Body of pancreas (tissue), 4 donors: ENCODE data around the gene TBCA. TPM values are rescaled to one million over a fixed set of nuclear protein-coding genes. Genes with fewer than 3 reads are reported as not detected.

Experiments used
- ATAC-seq: fragments of 150-250 bp; one replicate; pipeline ENCODE4 v1.9.1; 2016
- DNase-seq, 4 donors: peaks; one replicate each; pipeline ENCODE4 v3.0.0-alpha.2; 2019
- H3K27ac ChIP-seq, 4 donors: fragments of 200-600 bp; sonication (generic); 1 replicate in 3 of 4; 2 replicates in 1 of 4; pipeline versions ENCODE4 v1.5.1 to v1.6.1; 2016 to 2019; ENCODE audit warnings: mild to moderate bottlenecking in 1 of 4, mixed read lengths in 1 of 4, moderate library complexity in 1 of 4
- H3K27me3 ChIP-seq, 2 donors: fragments of 200-600 bp; sonication (generic); one replicate each; pipeline ENCODE4 v1.6.0; 2016; ENCODE audit warnings: mild to moderate bottlenecking in 1 of 2
- H3K36me3 ChIP-seq, 2 donors: fragments of 200-600 bp; sonication (generic); replicated peaks in 1 of 2; 2 replicates each; pipeline ENCODE4 v1.5.1; 2016; ENCODE audit warnings: low read depth in 2 of 2; ENCODE audit not compliant: insufficient read depth in 1 of 2
- H3K4me1 ChIP-seq: fragments of 200-600 bp; sonication (generic); one replicate; pipeline ENCODE4 v1.6.0; 2016
- H3K4me3 ChIP-seq, 2 donors: fragments of 200-600 bp; sonication (generic); 1 replicate in 1 of 2; 2 replicates in 1 of 2; pipeline ENCODE4 v1.5.1; 2016 to 2019
- H3K9me3 ChIP-seq, 3 donors: fragments of 200-600 bp; sonication (generic); 1 replicate in 2 of 3; 2 replicates in 1 of 3; pipeline ENCODE4 v1.5.1; 2016
- CTCF ChIP-seq, 7 experiments: fragments of 450-650 bp in 4 of 7; fragments of 200-600 bp in 3 of 7; sonication (generic) in 3 of 7; IDR thresholded peaks; one replicate each; pipeline ENCODE4 v1.5.1; 2016 to 2019; ENCODE audit warnings: antibody characterized with exemption in 7 of 7
- POLR2A ChIP-seq, 3 donors: fragments of 450-650 bp; IDR thresholded peaks; one replicate each; pipeline ENCODE4 v1.6.1; 2016; ENCODE audit warnings: antibody characterized with exemption in 3 of 3, mild to moderate bottlenecking in 2 of 3
- WGBS, 2 donors: methylation state at CpG; one replicate each; pipeline ENCODE4 v1.1.5; 2017; 5-methylcytosine and 5-hydroxymethylcytosine counted together
- intact Hi-C: fragments of 100-400 bp; cut with DNase I; formaldehyde crosslinking; loops from one replicate; pipeline ENCODE4 v1.15.1; 2023
- total RNA-seq, 2 donors: library from RNA; depleted of rRNA; stranded (reverse); fragments of >200 nt; gene quantifications; one replicate each; pipeline ENCODE4 v1.1.0, GENCODE V29; 2016

Gene TBCA
- total RNA-seq, 2 donors from 2014 or later, result 63.6 to 77.8 TPM

DNA sequence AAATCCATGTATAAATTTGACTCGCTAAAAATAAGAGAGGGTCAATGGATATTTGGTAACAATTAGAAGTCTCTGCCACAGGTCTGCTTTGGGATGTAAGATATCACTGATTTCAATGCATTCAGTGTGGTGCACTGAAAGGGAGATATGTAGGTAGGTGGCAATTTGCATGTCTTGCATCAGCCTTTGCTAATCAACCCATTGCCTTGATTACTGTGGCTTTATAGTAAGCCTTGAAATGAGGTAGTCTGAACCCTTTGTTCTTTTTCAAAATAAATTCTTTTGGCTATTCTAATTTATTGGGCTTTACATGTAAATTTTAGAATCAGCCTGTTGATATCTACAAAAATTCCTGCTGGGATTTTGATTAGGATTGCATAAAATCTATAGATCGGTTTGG is 15.8 kb upstream of the TBCA start:
- ATAC-seq, result no peak
- no peak for DNase-seq
- H3K9me3 ChIP-seq, result no peaks in the 10 kb centered on the region
- no peak overlapping the region for H3K4me3 ChIP-seq
- intact Hi-C loops, result no loop called here
- H3K27ac ChIP-seq, result no peak overlapping the region
- WGBS, 2 donors, result 82 to 93% methylated on average over 2 of the region's 2 CpGs
- H3K4me1 ChIP-seq, result no peaks in the 10 kb centered on the region
- peaks cover 0 to 4% of the 10 kb centered on the region in 2 donors for H3K27me3 ChIP-seq
- TF ChIP-seq CTCF (IDR thresholded peaks at IDR 0.05) (no peak), POLR2A (IDR thresholded peaks at IDR 0.05) (no peak)
- no peaks in the 10 kb centered on the region for H3K36me3 ChIP-seq

DNA sequence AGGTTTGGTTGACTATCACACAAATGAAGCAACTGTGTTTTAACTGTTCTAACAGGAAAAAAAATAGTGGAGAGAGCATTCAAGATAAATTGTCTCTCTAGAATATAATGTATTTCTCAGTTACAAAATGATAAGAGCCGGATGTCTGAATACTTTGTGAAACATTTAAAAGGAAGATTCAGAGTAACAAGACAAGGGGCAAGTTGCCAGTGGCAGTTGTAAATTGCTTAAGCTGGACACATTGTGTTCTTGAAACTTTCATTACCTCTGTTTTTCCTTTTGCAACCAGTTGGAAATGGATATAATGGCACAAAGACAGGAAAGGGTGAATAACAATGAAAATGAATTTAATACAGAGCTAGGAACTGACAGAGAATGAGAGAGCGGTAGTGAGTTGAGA is 15.2 kb upstream of the TBCA start:
- Histone ChIP-seq H3K4me1 (no peaks in the 10 kb centered on the region), H3K9me3 (no peaks in the 10 kb centered on the region), H3K27me3 (peaks cover 0 to under 1% of the 10 kb centered on the region in 2 donors), H3K4me3 (no peak overlapping the region), H3K27ac (no peak overlapping the region), H3K36me3 (no peaks in the 10 kb centered on the region)
- DNase-seq (no peak), ATAC-seq (no peak)
- WGBS, 2 donors, result 62 to 84% methylated on average over 2 of the region's 2 CpGs
- intact Hi-C loops, result no loop called here
- TF ChIP-seq POLR2A (IDR thresholded peaks at IDR 0.05) (no peak), CTCF (IDR thresholded peaks at IDR 0.05) (no peak)

DNA sequence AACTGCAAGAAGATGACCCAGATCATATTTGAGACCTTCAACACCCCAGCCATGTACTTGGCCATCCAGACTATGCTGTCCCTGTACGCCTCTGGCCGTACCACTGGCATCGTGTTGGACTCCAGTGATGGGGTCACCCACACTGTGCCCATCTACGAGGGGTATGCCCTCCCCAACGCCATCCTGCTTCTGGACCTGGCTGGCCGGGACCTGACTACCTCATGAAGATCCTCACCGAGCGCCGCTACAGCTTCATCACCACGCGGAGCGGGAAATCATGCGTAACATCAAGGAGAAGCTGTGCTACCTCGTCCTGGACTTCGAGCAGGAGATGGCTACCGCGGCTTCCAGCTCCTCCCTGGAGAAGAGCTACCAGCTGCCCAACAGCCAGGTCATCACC is 9.1 kb upstream of the TBCA start:
- intact Hi-C loops, result no loop called here
- 82 to 91% methylated on average over 14 to 17 of the region's 17 CpGs for WGBS, 2 donors
- no peak for TF ChIP-seq POLR2A (IDR thresholded peaks at IDR 0.05)

GRCh38 chr5:77784735-77785134 is 8.6 kb upstream of the TBCA start:
- WGBS, 2 donors, result 86 to 94% methylated on average over 15 to 21 of the region's 21 CpGs
- Histone ChIP-seq H3K9me3 (no peaks in the 10 kb centered on the region), H3K4me3 (no peak overlapping the region), H3K27me3 (no peaks in the 10 kb centered on the region), H3K27ac (no peak overlapping the region), H3K36me3 (no peaks in the 10 kb centered on the region), H3K4me1 (no peaks in the 10 kb centered on the region)
- DNase-seq (no peak), ATAC-seq (no peak)
- intact Hi-C loops, result no loop called here
- TF ChIP-seq POLR2A (IDR thresholded peaks at IDR 0.05) (no peak), CTCF (IDR thresholded peaks at IDR 0.05) (no peak)

More for the DNA sequence above, 9.1 kb upstream of the TBCA start:
- DNase-seq (no peak), ATAC-seq (no peak)
- no peaks in the 10 kb centered on the region for H3K9me3 ChIP-seq
- no peaks in the 10 kb centered on the region for H3K27me3 ChIP-seq
- H3K4me3 ChIP-seq, result no peak overlapping the region
- H3K36me3 ChIP-seq, result no peaks in the 10 kb centered on the region
- no peaks in the 10 kb centered on the region for H3K4me1 ChIP-seq
- no peak overlapping the region for H3K27ac ChIP-seq

DNA sequence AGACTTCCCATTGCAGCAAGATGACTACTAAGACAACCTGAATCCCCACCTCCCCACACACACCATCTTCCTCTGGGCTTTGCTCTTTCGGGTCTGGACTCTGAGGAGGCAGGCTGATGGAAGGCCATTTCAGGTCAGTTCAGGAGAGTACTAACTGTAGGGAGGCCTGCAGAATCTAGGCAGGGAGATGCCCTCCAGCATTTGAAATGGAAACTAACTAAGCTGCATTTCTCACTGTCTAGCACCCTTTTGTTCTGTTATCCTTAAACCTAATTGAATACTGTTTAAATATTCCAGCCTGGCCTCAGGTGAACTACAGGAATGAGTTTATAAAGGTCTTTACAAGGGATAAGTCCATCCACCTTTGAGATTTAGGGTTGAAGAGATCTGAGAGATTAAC is 4.9 kb upstream of the TBCA start:
- whole genome bisulfite sequencing, 2 donors, result 88 to 100% methylated on average over 1 of the region's 1 CpG
- intact Hi-C loops, result no loop called here
- H3K36me3 ChIP-seq, result no peaks in the 10 kb centered on the region
- peaks cover 6% of the 10 kb centered on the region for H3K4me1 ChIP-seq
- ATAC-seq (no peak), DNase-seq (no peak)
- no peaks in the 10 kb centered on the region for H3K9me3 ChIP-seq
- no peak overlapping the region for H3K27ac ChIP-seq
- H3K4me3 ChIP-seq, result no peak overlapping the region
- no peak for TF ChIP-seq CTCF (IDR thresholded peaks at IDR 0.05)
- TF ChIP-seq POLR2A (IDR thresholded peaks at IDR 0.05), result no peak
- no peaks in the 10 kb centered on the region for H3K27me3 ChIP-seq
